AG10803 (cell line): Measurements from ENCODE around the gene CMBL.

ENCODE experiments used
- DNase-seq: peaks from one replicate; pipeline ENCODE4 v3.0.0; 2010; ENCODE audit warnings: low read depth
- H3K4me3 ChIP-seq: 2 replicates; pipeline ENCODE4 v1.5.1; 2011; ENCODE audit warnings: mild to moderate bottlenecking, low read length, control low read depth
- TF ChIP-seq, protein P1 (sequence below): conservative IDR thresholded peaks from 2 replicates; pipeline ENCODE4 v1.5.1; 2011; ENCODE audit warnings: mild to moderate bottlenecking, low read length, control low read depth, inconsistent platforms

Gene CMBL

GRCh38 chr5:10307206-10308148 is at the start of gene CMBL:
Gene CMBL (minus strand): TSS chr5:10307902. CDS start chr5:10290762, 17,140 bp downstream.
- TF ChIP-seq, protein P1, sequence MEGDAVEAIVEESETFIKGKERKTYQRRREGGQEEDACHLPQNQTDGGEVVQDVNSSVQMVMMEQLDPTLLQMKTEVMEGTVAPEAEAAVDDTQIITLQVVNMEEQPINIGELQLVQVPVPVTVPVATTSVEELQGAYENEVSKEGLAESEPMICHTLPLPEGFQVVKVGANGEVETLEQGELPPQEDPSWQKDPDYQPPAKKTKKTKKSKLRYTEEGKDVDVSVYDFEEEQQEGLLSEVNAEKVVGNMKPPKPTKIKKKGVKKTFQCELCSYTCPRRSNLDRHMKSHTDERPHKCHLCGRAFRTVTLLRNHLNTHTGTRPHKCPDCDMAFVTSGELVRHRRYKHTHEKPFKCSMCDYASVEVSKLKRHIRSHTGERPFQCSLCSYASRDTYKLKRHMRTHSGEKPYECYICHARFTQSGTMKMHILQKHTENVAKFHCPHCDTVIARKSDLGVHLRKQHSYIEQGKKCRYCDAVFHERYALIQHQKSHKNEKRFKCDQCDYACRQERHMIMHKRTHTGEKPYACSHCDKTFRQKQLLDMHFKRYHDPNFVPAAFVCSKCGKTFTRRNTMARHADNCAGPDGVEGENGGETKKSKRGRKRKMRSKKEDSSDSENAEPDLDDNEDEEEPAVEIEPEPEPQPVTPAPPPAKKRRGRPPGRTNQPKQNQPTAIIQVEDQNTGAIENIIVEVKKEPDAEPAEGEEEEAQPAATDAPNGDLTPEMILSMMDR = no peak
- H3K4me3 ChIP-seq = peak within 1 kb of the TSS; percentile 69
- peak; percentile 46 for DNase-seq

- H3K4me3 ChIP-seq = peak overlapping the region; percentile 83
- DNase-seq = peak; percentile 88
- TF ChIP-seq, protein P1 = no peak
Observed at GRCh38 chr5:10355071-10355889, 47.6 kb upstream of the CMBL start.

- H3K4me3 ChIP-seq = peak overlapping the region; percentile 83
- TF ChIP-seq, protein P1 = no peak; the same call in 1 of the 2 replicates
- peak; percentile 47 for DNase-seq
Observed at GRCh38 chr5:10354048-10354872, 46.6 kb upstream of the CMBL start.

DNA sequence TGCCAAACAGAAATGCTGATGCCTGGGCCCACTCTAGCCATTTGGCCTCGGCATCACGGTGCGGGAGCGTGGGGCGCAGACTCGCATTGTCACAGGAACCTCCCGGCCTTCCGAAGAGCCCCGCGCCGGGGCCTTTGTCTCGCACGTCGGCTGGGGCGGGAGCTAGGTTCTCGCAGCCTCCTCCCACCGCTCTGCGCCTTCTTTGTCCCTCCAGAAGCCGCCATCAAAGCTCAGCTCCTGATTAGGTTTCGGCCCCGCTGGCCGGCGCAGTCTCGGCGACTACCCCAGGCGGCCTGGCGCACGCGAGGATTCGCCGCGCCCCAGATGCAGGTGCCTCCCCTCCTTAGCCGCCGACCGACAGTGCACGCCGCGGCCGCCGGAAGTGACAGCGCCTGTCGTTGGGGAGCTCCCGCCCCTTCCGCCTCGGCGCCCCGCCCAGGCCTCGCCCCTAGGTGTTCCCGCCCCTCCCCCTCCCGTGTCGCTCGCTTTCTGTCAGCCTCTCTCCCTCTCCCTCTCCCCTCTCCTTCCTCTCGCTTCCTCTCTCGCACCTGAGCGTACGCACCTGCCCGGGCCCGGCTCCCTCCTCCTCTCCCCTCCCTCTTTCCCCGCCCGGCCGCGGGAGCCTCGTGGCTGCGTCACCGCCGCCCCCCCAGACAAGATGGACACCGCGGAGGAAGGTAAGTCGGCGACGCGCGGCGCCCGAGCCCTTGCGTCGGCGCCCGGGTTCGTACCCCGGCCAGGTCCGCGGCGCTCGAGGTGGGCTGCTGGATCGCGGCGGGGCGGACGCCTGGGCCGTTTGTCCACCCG is 45.7 kb upstream of the CMBL start, which contains the start of gene MARCHF6:
MARCHF6 (plus strand) TSS at position 455 of the 807 bp plus-strand sequence; CDS start at position 659, 204 bp downstream.
- TF ChIP-seq, protein P1 = no peak
- peak within 1 kb of the TSS; percentile 83 for H3K4me3 ChIP-seq
- peak; percentile 88 for DNase-seq

DNA sequence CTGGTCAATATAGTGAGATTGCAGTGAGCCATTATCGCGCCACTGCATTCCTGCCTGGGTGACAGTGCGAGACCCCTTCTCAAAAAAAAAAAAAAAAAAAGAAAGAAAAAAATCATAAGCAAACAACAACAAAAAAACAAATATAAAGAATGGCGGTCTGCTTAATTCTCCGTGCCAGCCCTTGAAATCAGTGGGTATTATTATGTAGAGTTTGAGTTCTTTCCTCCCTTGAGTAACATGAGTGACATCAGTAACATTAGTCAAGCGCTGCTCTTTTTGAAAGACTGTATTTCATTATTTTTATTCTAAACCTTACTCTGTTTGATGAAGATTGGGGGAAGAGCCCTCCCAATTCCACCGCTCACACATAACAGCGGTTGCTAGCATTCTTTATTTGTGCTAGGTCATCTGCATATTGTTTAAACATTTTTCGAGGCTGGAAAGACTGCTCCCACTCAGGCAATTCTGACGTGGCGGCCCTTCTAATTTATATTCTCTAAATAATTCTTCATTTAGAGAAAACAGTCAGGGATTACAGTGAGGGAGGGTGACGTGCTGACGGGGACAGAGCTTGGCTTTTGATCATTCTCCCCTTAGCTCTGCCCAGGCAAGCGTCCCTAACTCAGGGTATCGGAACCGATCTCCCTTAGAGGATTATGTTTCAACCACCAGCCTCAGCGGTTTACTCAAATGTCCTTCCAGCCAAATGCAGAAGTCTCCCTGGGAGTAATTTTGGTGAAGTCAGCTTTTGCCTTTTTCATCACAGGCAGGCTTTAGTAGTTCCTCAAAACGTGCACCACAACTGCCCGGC is 44.9 kb upstream of the CMBL start:
- TF ChIP-seq, protein P1 = no peak
- no peak for DNase-seq
- H3K4me3 ChIP-seq = peak overlapping the region; percentile 83
